Left lobe of liver (tissue), 2 donors: ENCODE results near the gene KIF2C. TPM values are rescaled to one million over a fixed set of nuclear protein-coding genes. Genes with fewer than 3 reads are reported as not detected.
"Not testable (repeated sequence)": the region's sequence is repeated elsewhere in the genome, so short reads cannot be mapped to it uniquely, and the experiment has no call there.

Experiments used
- ATAC-seq: fragments of 200-7000 bp; cut with Tn5 transposase; one replicate; pipeline ENCODE4 v1.9.1; 2020; ENCODE audit warnings: mild to moderate bottlenecking, moderate library complexity
- DNase-seq: peaks from one replicate; pipeline ENCODE4 v3.0.0-alpha.2; 2020; ENCODE audit warnings: low spot score
- total RNA-seq: library from RNA; stranded (reverse); gene quantifications from one replicate; pipeline ENCODE4 v1.2.1, GENCODE V29; 2021
- donor health status: DM: no; HTN: no; CAD: no; lungs with moderate emphysema.
- donor health status: DM: no; HTN: yes; CAD: no.

The KIF2C gene
- total RNA-seq, 1 donor from 2014 or later: 0.73 TPM

DNA sequence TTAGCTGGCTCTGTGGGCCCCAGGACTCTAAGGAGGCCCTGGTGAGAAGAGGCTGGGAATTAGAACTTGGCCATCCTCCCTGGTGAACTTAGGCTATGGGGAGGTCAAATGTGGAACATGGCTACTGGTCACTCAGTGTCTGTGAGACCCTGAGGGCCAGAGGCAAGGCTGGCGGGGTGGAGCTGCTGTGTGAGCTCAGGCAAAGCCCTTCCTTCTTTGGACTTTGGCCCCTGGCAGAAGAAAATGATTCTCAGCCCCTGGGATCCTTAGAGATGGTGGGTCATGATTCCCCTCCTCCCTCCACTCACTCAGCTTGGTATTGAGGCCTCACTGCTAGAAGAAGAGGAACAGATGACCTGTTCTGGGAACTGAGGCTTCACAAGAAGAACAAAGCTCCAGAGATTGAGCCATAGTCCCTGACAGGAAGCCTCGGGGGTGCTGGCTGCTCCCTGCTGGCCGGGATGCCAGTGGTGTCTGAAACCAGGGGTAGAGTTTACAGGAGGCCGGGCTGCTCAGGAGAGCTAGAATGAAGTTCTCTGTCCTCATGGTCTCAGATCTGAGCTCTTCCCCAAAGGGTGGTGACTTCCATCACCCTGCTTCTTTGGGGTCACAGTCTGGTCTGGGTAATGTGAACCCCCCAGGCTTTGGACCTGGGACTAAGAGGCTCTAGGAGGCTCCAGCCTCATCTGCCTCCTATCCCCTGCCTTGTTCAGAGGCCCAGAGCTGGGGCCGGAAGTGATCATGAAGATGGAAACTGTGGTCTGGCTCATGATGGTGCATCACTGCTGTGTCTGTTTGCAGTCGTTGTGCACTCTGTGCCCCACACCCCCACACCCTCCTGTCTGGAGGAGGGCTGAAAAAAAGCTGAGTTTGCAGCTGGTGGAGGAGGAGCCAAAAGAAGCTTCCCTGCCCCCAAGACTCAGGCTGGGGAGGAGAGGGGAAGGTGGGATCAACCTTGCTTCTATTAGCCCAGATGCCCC, 69.6 kb downstream of the KIF2C start:
- ATAC-seq (no peak), DNase-seq (no peak)

DNA sequence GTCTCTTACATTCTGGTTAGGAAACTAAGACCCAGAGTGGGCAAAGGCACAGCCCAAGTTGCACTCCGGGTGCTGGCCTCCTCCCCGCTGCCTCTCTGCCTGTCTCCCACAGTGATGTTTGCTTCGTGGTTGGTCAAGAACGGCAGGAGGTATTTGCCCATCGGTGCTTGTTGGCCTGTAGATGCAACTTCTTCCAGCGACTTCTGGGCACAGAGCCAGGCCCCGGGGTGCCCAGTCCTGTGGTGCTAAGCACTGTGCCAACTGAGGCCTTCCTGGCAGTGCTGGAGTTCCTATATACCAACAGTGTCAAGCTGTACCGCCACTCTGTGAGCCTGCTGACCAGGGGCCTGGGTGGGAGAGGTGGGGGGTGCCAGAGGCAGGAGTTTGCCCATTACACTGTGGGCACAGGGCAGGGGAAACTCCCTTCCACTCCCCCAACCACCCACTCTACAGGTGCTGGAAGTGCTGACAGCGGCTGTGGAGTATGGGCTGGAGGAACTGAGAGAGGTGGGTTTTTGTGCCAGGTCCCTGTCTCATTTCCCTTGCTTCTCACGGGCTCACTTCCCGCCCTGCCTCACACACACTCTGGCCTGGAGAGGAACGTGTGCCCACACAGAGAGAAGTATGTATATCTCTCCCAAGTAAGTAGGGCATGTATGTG, 70.6 kb downstream of the KIF2C start:
- DNase-seq (no peak), ATAC-seq (no peak)

DNA sequence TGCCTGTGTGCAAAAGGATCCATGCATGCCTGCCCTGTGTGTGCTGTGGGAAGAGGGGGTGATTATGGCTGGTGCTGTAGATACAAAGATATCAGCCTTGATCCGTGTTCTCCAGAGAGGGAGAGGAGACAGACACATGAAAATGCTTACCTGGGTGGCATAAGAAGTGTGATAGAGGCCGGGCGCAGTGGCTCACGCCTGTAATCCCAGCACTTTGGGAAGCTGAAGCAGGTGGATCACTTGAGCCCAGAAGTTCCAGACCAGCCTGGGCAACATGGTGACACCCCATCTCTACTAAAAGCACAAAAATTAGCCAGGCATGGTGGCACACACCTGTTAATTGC, 71.1 kb downstream of the KIF2C start:
- DNase-seq, ATAC-seq: not testable (repeated sequence)

DNA sequence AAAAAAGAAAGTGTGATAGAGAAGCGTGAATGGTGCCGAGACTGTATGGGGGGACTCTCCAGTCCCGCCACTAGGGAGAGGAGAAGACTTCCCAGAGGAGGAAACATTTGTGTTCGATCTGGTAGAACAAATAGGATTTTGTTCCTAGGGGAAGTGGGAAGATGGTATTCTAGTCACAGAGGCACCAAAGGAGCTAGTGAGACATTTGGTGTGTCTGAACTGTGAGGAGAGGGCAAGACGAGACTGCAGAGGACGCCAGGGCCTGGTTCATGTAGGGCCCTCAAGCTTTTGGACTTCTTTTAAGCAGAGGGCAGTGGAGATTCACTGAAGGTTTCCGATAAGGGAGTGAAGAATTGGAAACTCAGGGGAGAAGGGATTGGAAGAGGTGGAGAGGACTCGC, 71.6 kb downstream of the KIF2C start:
- DNase-seq (no peak), ATAC-seq (no peak)

DNA sequence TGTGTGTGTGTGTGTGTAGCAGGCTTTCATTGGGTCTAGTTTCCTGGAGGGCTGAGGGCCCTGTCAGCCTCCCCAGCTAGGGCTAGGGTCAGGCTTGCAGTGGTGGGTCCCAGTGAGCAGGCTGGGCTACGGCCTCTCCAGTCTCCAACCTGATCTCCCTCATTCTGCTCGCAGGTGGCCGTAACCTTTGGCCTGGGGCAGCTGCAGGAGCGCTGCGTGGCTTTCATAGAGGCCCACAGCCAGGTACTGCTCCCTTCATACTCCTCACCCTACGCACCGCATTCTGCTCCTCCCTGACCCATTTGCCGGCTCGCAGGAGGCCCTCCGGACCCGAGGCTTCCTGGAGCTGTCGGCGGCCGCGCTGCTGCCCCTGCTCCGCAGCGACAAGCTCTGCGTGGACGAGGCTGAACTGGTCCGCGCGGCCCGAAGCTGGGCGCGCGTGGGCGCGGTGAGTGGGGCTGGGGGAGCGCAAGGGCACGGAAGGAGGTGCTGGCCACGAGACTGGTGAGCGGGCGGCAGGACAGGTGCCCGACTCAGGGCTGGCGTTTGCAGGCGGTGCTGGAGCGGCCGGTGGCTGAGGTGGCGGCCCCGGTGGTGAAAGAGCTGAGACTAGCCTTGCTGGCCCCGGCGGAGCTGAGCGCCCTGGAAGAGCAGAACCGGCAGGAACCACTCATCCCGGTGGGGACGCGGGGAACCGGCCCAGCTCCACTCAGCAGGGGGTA, 73.3 kb downstream of the KIF2C start:
- ATAC-seq: peak; percentile 67

DNA sequence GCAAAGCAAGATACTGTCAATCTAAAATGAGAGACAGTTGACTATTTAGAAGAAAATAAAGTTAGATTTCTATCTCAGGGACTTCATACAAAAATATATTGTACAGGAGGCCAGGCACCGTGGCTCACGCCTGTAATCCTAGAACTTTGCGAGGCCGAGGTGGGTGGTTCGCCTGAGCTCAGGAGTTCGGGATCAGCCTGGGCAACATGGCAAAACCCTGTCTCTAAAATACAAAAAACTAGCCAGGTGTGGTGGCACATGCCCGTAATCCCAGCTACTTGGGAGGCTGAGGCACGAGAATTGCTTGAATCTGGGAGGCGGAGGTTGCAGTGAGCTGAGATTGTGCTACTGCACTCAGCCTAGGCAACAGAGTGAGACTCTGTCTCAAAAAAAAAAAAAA, 76.3 kb downstream of the KIF2C start:
- not testable (repeated sequence) for DNase-seq, ATAC-seq

More for the DNA sequence above, 73.3 kb downstream of the KIF2C start:
- DNase-seq: peak; percentile 72

DNA sequence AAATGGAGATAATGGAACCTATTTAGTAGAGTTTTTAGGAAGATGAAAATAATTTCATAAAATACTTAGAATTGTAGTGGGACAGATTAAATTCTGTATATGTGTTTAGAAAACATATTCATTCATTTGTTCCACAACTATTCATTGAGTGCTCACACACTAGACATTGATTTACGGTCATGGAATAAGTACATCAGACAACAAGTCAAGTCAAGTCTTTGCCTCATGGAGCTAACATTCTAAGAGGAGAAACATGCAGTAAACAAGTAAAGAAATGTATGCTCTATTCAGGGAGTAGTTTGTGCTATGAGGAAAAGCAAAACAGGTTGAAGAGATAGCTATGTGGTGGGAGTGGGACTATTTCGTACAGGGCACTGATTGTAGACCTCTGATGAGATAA, 77.7 kb downstream of the KIF2C start:
- ATAC-seq: no peak

More for the DNA sequence above, 77.7 kb downstream of the KIF2C start:
- DNase-seq: no peak

Other genes with a start within 250 kb of the KIF2C start
- gene TMEM53, start 65.4 kb upstream of the KIF2C start, total RNA-seq: 27.5 TPM
- 14.7 TPM for gene ARMH1, start 65.1 kb upstream of the KIF2C start, total RNA-seq
- gene RNU5D-1, start 8.7 kb upstream of the KIF2C start, total RNA-seq: not detected
- 471 TPM for gene RPS8, start 35.7 kb downstream of the KIF2C start, total RNA-seq
- 0.10 TPM for gene BEST4, start 48.3 kb downstream of the KIF2C start, total RNA-seq
- 2.3 TPM for gene PLK3, start 60.5 kb downstream of the KIF2C start, total RNA-seq
- gene DYNLT4, start 67.5 kb downstream of the KIF2C start, total RNA-seq: 0.55 TPM
- gene BTBD19, start 68.7 kb downstream of the KIF2C start, total RNA-seq: 7.8 TPM
- 0.45 TPM for gene PTCH2, start 103.4 kb downstream of the KIF2C start, total RNA-seq
- gene EIF2B3, start 246.8 kb downstream of the KIF2C start, total RNA-seq: 15.3 TPM